HepG2 (cell line): ENCODE results near the gene BTN1A1. TPM values are rescaled to one million over a fixed set of nuclear protein-coding genes. Genes with fewer than 3 reads are reported as not detected.

Experiments
- KDM5B ChIP-seq: sonication (generic); formaldehyde crosslinking; IDR thresholded peaks from 2 replicates; pipeline ENCODE4 v1.4.0; 2020; ENCODE audit warnings: missing genetic modification reagents, mild to moderate bottlenecking, borderline replicate concordance
- NFYC ChIP-seq: IDR thresholded peaks from 2 replicates; pipeline ENCODE4 v1.6.1; 2016; ENCODE audit warnings: missing genetic modification reagents, missing compliant biosample characterization
- RARG ChIP-seq: sonication (generic); formaldehyde crosslinking; IDR thresholded peaks from 2 replicates; pipeline ENCODE4 v1.4.0; 2020; ENCODE audit warnings: low read depth, mild to moderate bottlenecking, missing genetic modification reagents
- ZBTB20 ChIP-seq: sonication (generic); formaldehyde crosslinking; IDR thresholded peaks from 2 replicates; pipeline ENCODE4 v1.8.1; 2023; ENCODE audit warnings: missing genetic modification reagents, low read depth, mild to moderate bottlenecking, borderline replicate concordance
- ZNF296 ChIP-seq: sonication (generic); formaldehyde crosslinking; conservative IDR thresholded peaks from 2 replicates; pipeline ENCODE4 v1.5.0; 2020; ENCODE audit warnings: mild to moderate bottlenecking, missing genetic modification reagents
- ZNF343 ChIP-seq: sonication (generic); formaldehyde crosslinking; IDR thresholded peaks from 2 replicates; pipeline ENCODE4 v1.4.0; 2020; ENCODE audit warnings: mild to moderate bottlenecking, missing genetic modification reagents
- ZNF709 ChIP-seq: sonication (generic); formaldehyde crosslinking; IDR thresholded peaks from 2 replicates; pipeline ENCODE4 v1.5.0; 2020; ENCODE audit warnings: mild to moderate bottlenecking, missing genetic modification reagents
- ZNF724P ChIP-seq: sonication (generic); formaldehyde crosslinking; IDR thresholded peaks from 2 replicates; pipeline ENCODE4 v1.8.0; 2022; ENCODE audit warnings: missing genetic modification reagents, borderline replicate concordance
- ZNF891 ChIP-seq: sonication (generic); formaldehyde crosslinking; IDR thresholded peaks from 2 replicates; pipeline ENCODE4 v1.5.0; 2020; ENCODE audit warnings: mild to moderate bottlenecking, missing genetic modification reagents
- polyA plus RNA-seq, 8 experiments: library from polyadenylated mRNA; depleted of rRNA in 3 of 8; stranded (reverse) in 7 of 8; unstranded in 1 of 8; fragments of >200 nt; fragmentation: Illumina TruSeq in 4 of 8; extraction: Trizol in 4 of 8; gene quantifications; 2 replicates each; pipeline versions ENCODE4 v1.2.1 to v1.2.3, GENCODE V29; 2011 to 2016; ENCODE audit warnings: low read depth in 4 of 8, missing spikeins in 1 of 8, mixed read lengths in 1 of 8; ENCODE audit not compliant: insufficient read depth in 1 of 8
- total RNA-seq, 5 experiments: library from RNA; depleted of rRNA; stranded (reverse); fragments of >200 nt; fragmentation: Illumina TruSeq; extraction: Trizol; gene quantifications; 2 replicates each; pipeline ENCODE4 v1.2.3, GENCODE V29; 2016; ENCODE audit warnings: low read depth in 1 of 5
- TF ChIP-seq, protein P1 (sequence below): sonication (generic); formaldehyde crosslinking; conservative IDR thresholded peaks from 2 replicates; pipeline ENCODE4 v1.4.0; 2020; ENCODE audit warnings: missing genetic modification reagents
- TF ChIP-seq, protein P2 (sequence below): fragments of 450-650 bp; IDR thresholded peaks from 2 replicates; pipeline ENCODE4 v1.6.1; 2017; ENCODE audit warnings: mild to moderate bottlenecking
- TF ChIP-seq, protein P3 (sequence below): sonication (generic); formaldehyde crosslinking; IDR thresholded peaks from 2 replicates; pipeline ENCODE4 v1.8.1; 2023; ENCODE audit warnings: missing genetic modification reagents, mild to moderate bottlenecking, borderline replicate concordance
- TF ChIP-seq, protein P4 (sequence below): sonication (generic); formaldehyde crosslinking; IDR thresholded peaks from 2 replicates; pipeline ENCODE4 v1.8.0; 2022; ENCODE audit warnings: missing genetic modification reagents, mild to moderate bottlenecking, borderline replicate concordance
- TF ChIP-seq, protein P5 (sequence below): sonication (generic); formaldehyde crosslinking; IDR thresholded peaks from 2 replicates; pipeline ENCODE4 v1.4.0; 2020; ENCODE audit warnings: mild to moderate bottlenecking, low read depth, missing genetic modification reagents
- TF ChIP-seq, protein P6 (sequence below): sonication (generic); formaldehyde crosslinking; IDR thresholded peaks from 2 replicates; pipeline ENCODE4 v1.4.0; 2020; ENCODE audit warnings: mild to moderate bottlenecking, missing genetic modification reagents
- TF ChIP-seq, protein P7 (sequence below): sonication (generic); formaldehyde crosslinking; IDR thresholded peaks from 2 replicates; pipeline ENCODE4 v1.8.0; 2022; ENCODE audit warnings: low read depth, missing genetic modification reagents

The BTN1A1 gene
- total and polyA plus RNA-seq, 2 of the 13 experiments (the other 11 are each of a cell fraction or from before 2014, with no cell fraction given), result 0.04 TPM; not detected in 1

DNA sequence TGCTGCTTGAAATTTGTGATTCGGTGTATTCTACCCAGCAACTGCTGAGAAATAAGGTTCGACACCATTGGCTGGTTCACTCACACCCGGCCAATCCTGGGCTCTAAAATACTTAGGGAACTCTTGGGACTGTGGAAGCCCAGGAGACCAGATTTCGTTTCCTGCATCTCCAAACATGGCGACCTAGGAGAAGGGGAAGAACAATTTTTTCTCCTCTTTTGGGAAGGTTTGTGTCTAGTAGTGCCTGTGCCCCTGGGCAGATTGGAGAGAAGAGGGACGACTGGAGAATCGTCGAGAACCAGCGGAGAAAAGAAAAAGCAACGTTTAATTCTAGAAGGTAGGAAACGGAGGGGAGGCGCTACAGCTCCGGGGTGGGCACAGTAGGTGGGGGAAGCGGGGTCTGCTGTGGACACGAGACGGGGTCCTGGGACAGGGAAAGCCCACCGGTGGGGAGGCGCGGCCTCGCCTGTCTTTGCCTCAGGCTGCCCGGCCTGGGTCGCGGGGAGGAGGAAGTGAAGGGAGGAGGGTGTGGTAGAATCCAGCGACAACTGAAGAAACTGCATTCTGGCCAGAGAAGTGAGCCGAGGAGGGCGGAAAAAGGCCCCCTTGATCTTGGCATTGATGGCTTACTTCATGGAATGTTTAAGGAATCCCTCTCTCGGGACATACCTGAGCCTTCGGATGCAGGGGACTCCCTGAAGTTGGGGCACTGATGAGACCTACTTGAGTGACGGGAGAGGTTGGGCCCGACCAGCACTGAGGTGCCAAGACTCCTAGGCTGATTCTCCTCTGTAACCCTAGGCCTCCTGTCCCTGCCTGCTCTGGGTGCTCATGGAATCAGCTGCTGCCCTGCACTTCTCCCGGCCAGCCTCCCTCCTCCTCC, 42.1 kb upstream of the BTN1A1 start, which contains the start of gene BTN2A1 (continued):
- TF ChIP-seq, protein P1, sequence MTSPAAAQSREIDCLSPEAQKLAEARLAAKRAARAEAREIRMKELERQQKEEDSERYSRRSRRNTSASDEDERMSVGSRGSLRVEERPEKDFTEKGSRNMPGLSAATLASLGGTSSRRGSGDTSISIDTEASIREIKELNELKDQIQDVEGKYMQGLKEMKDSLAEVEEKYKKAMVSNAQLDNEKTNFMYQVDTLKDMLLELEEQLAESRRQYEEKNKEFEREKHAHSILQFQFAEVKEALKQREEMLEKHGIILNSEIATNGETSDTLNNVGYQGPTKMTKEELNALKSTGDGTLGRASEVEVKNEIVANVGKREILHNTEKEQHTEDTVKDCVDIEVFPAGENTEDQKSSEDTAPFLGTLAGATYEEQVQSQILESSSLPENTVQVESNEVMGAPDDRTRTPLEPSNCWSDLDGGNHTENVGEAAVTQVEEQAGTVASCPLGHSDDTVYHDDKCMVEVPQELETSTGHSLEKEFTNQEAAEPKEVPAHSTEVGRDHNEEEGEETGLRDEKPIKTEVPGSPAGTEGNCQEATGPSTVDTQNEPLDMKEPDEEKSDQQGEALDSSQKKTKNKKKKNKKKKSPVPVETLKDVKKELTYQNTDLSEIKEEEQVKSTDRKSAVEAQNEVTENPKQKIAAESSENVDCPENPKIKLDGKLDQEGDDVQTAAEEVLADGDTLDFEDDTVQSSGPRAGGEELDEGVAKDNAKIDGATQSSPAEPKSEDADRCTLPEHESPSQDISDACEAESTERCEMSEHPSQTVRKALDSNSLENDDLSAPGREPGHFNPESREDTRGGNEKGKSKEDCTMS (CRISPR knock-in tag), result no peak
- TF ChIP-seq NFYC (CRISPR knock-in tag), result peak; percentile 84
- TF ChIP-seq ZNF343, result no peak; the same call in 1 of the 2 replicates
- TF ChIP-seq ZNF724P (CRISPR knock-in tag), result no peak
- TF ChIP-seq KDM5B (CRISPR knock-in tag), result peak; percentile 58; the same call in 1 of the 2 replicates
- TF ChIP-seq, protein P2, sequence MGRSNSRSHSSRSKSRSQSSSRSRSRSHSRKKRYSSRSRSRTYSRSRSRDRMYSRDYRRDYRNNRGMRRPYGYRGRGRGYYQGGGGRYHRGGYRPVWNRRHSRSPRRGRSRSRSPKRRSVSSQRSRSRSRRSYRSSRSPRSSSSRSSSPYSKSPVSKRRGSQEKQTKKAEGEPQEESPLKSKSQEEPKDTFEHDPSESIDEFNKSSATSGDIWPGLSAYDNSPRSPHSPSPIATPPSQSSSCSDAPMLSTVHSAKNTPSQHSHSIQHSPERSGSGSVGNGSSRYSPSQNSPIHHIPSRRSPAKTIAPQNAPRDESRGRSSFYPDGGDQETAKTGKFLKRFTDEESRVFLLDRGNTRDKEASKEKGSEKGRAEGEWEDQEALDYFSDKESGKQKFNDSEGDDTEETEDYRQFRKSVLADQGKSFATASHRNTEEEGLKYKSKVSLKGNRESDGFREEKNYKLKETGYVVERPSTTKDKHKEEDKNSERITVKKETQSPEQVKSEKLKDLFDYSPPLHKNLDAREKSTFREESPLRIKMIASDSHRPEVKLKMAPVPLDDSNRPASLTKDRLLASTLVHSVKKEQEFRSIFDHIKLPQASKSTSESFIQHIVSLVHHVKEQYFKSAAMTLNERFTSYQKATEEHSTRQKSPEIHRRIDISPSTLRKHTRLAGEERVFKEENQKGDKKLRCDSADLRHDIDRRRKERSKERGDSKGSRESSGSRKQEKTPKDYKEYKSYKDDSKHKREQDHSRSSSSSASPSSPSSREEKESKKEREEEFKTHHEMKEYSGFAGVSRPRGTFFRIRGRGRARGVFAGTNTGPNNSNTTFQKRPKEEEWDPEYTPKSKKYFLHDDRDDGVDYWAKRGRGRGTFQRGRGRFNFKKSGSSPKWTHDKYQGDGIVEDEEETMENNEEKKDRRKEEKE, result no peak
- no peak for TF ChIP-seq ZNF709
- TF ChIP-seq, protein P3, sequence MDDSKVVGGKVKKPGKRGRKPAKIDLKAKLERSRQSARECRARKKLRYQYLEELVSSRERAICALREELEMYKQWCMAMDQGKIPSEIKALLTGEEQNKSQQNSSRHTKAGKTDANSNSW (CRISPR knock-in tag), result no peak
- TF ChIP-seq, protein P4, sequence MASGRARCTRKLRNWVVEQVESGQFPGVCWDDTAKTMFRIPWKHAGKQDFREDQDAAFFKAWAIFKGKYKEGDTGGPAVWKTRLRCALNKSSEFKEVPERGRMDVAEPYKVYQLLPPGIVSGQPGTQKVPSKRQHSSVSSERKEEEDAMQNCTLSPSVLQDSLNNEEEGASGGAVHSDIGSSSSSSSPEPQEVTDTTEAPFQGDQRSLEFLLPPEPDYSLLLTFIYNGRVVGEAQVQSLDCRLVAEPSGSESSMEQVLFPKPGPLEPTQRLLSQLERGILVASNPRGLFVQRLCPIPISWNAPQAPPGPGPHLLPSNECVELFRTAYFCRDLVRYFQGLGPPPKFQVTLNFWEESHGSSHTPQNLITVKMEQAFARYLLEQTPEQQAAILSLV (CRISPR knock-in tag), result no peak
- TF ChIP-seq ZNF296 (CRISPR knock-in tag), result no peak
- TF ChIP-seq RARG (CRISPR knock-in tag), result no peak
- TF ChIP-seq, protein P5, sequence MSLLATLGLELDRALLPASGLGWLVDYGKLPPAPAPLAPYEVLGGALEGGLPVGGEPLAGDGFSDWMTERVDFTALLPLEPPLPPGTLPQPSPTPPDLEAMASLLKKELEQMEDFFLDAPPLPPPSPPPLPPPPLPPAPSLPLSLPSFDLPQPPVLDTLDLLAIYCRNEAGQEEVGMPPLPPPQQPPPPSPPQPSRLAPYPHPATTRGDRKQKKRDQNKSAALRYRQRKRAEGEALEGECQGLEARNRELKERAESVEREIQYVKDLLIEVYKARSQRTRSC, result 0 out of 2 replicates have a peak, but pooled peaks have one; percentile 21
- TF ChIP-seq, protein P6, sequence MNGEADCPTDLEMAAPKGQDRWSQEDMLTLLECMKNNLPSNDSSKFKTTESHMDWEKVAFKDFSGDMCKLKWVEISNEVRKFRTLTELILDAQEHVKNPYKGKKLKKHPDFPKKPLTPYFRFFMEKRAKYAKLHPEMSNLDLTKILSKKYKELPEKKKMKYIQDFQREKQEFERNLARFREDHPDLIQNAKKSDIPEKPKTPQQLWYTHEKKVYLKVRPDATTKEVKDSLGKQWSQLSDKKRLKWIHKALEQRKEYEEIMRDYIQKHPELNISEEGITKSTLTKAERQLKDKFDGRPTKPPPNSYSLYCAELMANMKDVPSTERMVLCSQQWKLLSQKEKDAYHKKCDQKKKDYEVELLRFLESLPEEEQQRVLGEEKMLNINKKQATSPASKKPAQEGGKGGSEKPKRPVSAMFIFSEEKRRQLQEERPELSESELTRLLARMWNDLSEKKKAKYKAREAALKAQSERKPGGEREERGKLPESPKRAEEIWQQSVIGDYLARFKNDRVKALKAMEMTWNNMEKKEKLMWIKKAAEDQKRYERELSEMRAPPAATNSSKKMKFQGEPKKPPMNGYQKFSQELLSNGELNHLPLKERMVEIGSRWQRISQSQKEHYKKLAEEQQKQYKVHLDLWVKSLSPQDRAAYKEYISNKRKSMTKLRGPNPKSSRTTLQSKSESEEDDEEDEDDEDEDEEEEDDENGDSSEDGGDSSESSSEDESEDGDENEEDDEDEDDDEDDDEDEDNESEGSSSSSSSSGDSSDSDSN, result peak; percentile 40; the same call in 1 of the 2 replicates
- TF ChIP-seq, protein P7, sequence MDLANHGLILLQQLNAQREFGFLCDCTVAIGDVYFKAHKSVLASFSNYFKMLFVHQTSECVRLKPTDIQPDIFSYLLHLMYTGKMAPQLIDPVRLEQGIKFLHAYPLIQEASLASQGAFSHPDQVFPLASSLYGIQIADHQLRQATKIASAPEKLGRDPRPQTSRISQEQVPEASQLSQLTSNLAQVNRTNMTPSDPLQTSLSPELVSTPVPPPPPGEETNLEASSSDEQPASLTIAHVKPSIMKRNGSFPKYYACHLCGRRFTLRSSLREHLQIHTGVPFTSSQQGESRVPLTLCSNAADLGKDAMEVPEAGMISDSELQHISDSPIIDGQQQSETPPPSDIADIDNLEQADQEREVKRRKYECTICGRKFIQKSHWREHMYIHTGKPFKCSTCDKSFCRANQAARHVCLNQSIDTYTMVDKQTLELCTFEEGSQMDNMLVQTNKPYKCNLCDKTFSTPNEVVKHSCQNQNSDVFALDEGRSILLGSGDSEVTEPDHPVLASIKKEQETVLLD (CRISPR knock-in tag), result peak; percentile 30; the same call in 1 of the 2 replicates
- TF ChIP-seq ZBTB20 (CRISPR knock-in tag), result 0 out of 2 replicates have a peak, but pooled peaks have one; percentile 42
- no peak for TF ChIP-seq ZNF891 (CRISPR knock-in tag)
